HepG2 (cell line): ENCODE measurements around the gene KCNK17. TPM values are rescaled to one million over a fixed set of nuclear protein-coding genes. Genes with fewer than 3 reads are reported as not detected.

ENCODE experiments used
- ATAC-seq: fragments of 200-7000 bp; cut with Tn5 transposase; 3 replicates; pipeline ENCODE4 v1.9.1; 2020; ENCODE audit warnings: mild to moderate bottlenecking, moderate library complexity
- BruUV-seq: library from RNA; stranded (reverse); fragments of 400-500 nt; replicated peaks from 2 replicates; lab custom pipeline; 2021; lab: Mats Ljungman, UMichigan
- CTCF ChIA-PET: fragments of 300-600 bp; formaldehyde crosslinking; extraction: SDS; loops from one replicate; lab custom pipeline; 2021; ENCODE audit warnings: low total read pairs, inconsistent platforms, low intra/inter-chr PET ratio; lab: Yijun Ruan, JAX
- POLR2A ChIA-PET: fragments of 350-600 bp; sonication (Branson Sonifier 250); formaldehyde crosslinking; loops from one replicate; lab custom pipeline; 2020; ENCODE audit warnings: antibody characterized with exemption, inconsistent platforms; lab: Yijun Ruan, JAX
- DNase-seq: peaks from one replicate; pipeline ENCODE4 v3.0.0-alpha.2; 2015; ENCODE audit warnings: low spot score
- FAIRE-seq: peaks from 3 replicates; lab custom pipeline; 2011; peaks lifted over from hg19 to GRCh38; lab: Jason Lieb, UNC
- H2AFZ ChIP-seq: one replicate; pipeline ENCODE4 v1.6.1; 2011; ENCODE audit warnings: low read length, inconsistent platforms
- H3K27ac ChIP-seq: fragments of 300-600 bp; 3 replicates; pipeline ENCODE4 v1.8.0; 2011; ENCODE audit warnings: mixed run types, mild to moderate bottlenecking, mixed read lengths, low read length, inconsistent platforms; ENCODE audit not compliant: insufficient read depth; ENCODE audit errors: extremely low read length
- H3K27me3 ChIP-seq, 2 experiments: fragments of 200-600 bp in 1 of 2; 2 replicates in 1 of 2; 3 replicates in 1 of 2; pipeline versions ENCODE4 v1.6.0 to v1.8.0; 2011; ENCODE audit warnings: low read length in 2 of 2, mild to moderate bottlenecking in 2 of 2, moderate library complexity in 2 of 2, inconsistent platforms in 1 of 2; ENCODE audit not compliant: insufficient read depth in 2 of 2, control insufficient read depth in 1 of 2
- H3K36me3 ChIP-seq, 2 experiments: fragments of 200-600 bp in 1 of 2; replicated peaks in 1 of 2; 2 replicates in 1 of 2; 3 replicates in 1 of 2; pipeline versions ENCODE4 v1.5.1 to v1.8.0; 2011; ENCODE audit warnings: low read length in 2 of 2, inconsistent platforms in 1 of 2; ENCODE audit not compliant: insufficient read depth in 2 of 2, control insufficient read depth in 1 of 2
- H3K4me1 ChIP-seq: 2 replicates; pipeline ENCODE4 v1.5.1; 2012; ENCODE audit warnings: low read length, inconsistent platforms; ENCODE audit not compliant: insufficient read depth
- H3K4me2 ChIP-seq: 2 replicates; pipeline ENCODE4 v1.6.0; 2011; ENCODE audit warnings: low read depth, low read length, inconsistent platforms
- H3K4me3 ChIP-seq, 3 experiments: fragments of 200-600 bp in 1 of 3; sonication (generic), shearing (Covaris generic) in 1 of 3; replicated peaks in 1 of 3; 2 replicates each; pipeline ENCODE4 v1.5.1; 2011 to 2016; ENCODE audit warnings: low read length in 3 of 3, inconsistent platforms in 2 of 3, low read depth in 2 of 3, mild to moderate bottlenecking in 2 of 3, control low read depth in 1 of 3, mixed read lengths in 1 of 3; ENCODE audit not compliant: insufficient read depth in 1 of 3
- H3K79me2 ChIP-seq: one replicate; pipeline ENCODE4 v1.6.1; 2011; ENCODE audit warnings: low read length, inconsistent platforms; ENCODE audit not compliant: insufficient read depth
- H3K9ac ChIP-seq: 2 replicates; pipeline ENCODE4 v1.6.0; 2011; ENCODE audit warnings: mild to moderate bottlenecking, low read depth, low read length, inconsistent platforms; ENCODE audit not compliant: insufficient read depth
- H3K9me3 ChIP-seq: 2 replicates; pipeline ENCODE4 v1.5.1; 2012; ENCODE audit warnings: mild to moderate bottlenecking, low read length
- H4K20me1 ChIP-seq: 2 replicates; pipeline ENCODE4 v1.6.0; 2011; ENCODE audit warnings: inconsistent platforms, mild to moderate bottlenecking, low read length, moderate library complexity; ENCODE audit not compliant: insufficient read depth
- CREB3 ChIP-seq: sonication (generic); formaldehyde crosslinking; IDR thresholded peaks from 2 replicates; pipeline ENCODE4 v1.5.0; 2020; ENCODE audit warnings: missing genetic modification reagents
- CTCF ChIP-seq: sonication (generic); formaldehyde crosslinking; IDR thresholded peaks from 2 replicates; pipeline ENCODE4 v1.5.0; 2020; ENCODE audit warnings: mild to moderate bottlenecking, missing genetic modification reagents, moderate library complexity
- RARG ChIP-seq: sonication (generic); formaldehyde crosslinking; IDR thresholded peaks from 2 replicates; pipeline ENCODE4 v1.4.0; 2020; ENCODE audit warnings: low read depth, mild to moderate bottlenecking, missing genetic modification reagents
- U2AF1 ChIP-seq: fragments of 200-400 bp; formaldehyde crosslinking; optimal IDR thresholded peaks from 2 replicates; pipeline ENCODE3; 2017; ENCODE audit warnings: mild to moderate bottlenecking, low read depth, low read length
- USF2 ChIP-seq, 2 experiments: sonication (generic) in 1 of 2; formaldehyde crosslinking in 1 of 2; IDR thresholded peaks; 2 replicates each; pipeline versions ENCODE4 v1.5.1 to v1.6.1; 2011 to 2020; ENCODE audit warnings: borderline replicate concordance in 1 of 2, low read depth in 1 of 2, low read length in 1 of 2, mild to moderate bottlenecking in 1 of 2, missing genetic modification reagents in 1 of 2, moderate library complexity in 1 of 2
- ZNF784 ChIP-seq: sonication (generic); formaldehyde crosslinking; IDR thresholded peaks from 2 replicates; pipeline ENCODE4 v1.5.1; 2020; ENCODE audit warnings: missing genetic modification reagents, mild to moderate bottlenecking, borderline replicate concordance
- ZNF883 ChIP-seq: sonication (generic); formaldehyde crosslinking; IDR thresholded peaks from 2 replicates; pipeline ENCODE4 v1.5.1; 2020; ENCODE audit warnings: mild to moderate bottlenecking, missing genetic modification reagents; ENCODE audit errors: not compliant biosample characterization
- WGBS: methylation state at CpG from one replicate; pipeline ENCODE4 v1.1.6; 2017; ENCODE audit warnings: low lambda C conversion rate; 5-methylcytosine and 5-hydroxymethylcytosine counted together
- in situ Hi-C: cut with HindIII; loops from 2 replicates; pipeline ENCODE4 v1.10.0; 2017; ENCODE audit warnings: low pct_unique_long_range_greater_than_20kb; ENCODE audit not compliant: extremely low pct_ligation_motif_present
- intact Hi-C: fragments of 100-400 bp; cut with micrococcal nuclease; formaldehyde crosslinking; loops from one replicate; pipeline ENCODE4 v1.10.0; 2022; ENCODE audit not compliant: unreplicated experiment
- polyA plus RNA-seq, 8 experiments: library from polyadenylated mRNA; depleted of rRNA in 3 of 8; stranded (reverse) in 7 of 8; unstranded in 1 of 8; fragments of >200 nt; fragmentation: Illumina TruSeq in 4 of 8; extraction: Trizol in 4 of 8; gene quantifications; 2 replicates each; pipeline versions ENCODE4 v1.2.1 to v1.2.3, GENCODE V29; 2011 to 2016; ENCODE audit warnings: low read depth in 4 of 8, missing spikeins in 1 of 8, mixed read lengths in 1 of 8; ENCODE audit not compliant: insufficient read depth in 1 of 8
- total RNA-seq, 5 experiments: library from RNA; depleted of rRNA; stranded (reverse); fragments of >200 nt; fragmentation: Illumina TruSeq; extraction: Trizol; gene quantifications; 2 replicates each; pipeline ENCODE4 v1.2.3, GENCODE V29; 2016; ENCODE audit warnings: low read depth in 1 of 5
- TF ChIP-seq, protein P1 (sequence below): sonication (generic); formaldehyde crosslinking; IDR thresholded peaks from 2 replicates; pipeline ENCODE4 v1.8.1; 2023; ENCODE audit warnings: mild to moderate bottlenecking, missing genetic modification reagents

KCNK17 gene
- total and polyA plus RNA-seq, 2 of the 13 experiments (the other 11 are each of a cell fraction or from before 2014, with no cell fraction given): not detected

GRCh38 chr6:39282774-39283173, 31.4 kb downstream of the KCNK17 start:
- Histone ChIP-seq H3K27ac (no peak overlapping the region), H3K79me2 (no peaks in the 10 kb centered on the region), H4K20me1 (no peaks in the 10 kb centered on the region), H3K9ac (no peak overlapping the region), H3K9me3 (no peaks in the 10 kb centered on the region), H3K4me1 (no peaks in the 10 kb centered on the region), H3K27me3 (peaks cover 0 to 5% of the 10 kb centered on the region in 2 experiments; a peak in 2 of 5 replicates), H3K4me3 (no peak overlapping the region), H3K4me2 (no peak overlapping the region), H2AFZ (no peak overlapping the region), H3K36me3 (no peaks in the 10 kb centered on the region)
- BruUV-seq: no TSS peak
- POLR2A ChIA-PET: no interaction called here
- intact Hi-C loops: no loop called here
- FAIRE-seq (no peak), ATAC-seq (no peak), DNase-seq (no peak)
- in situ Hi-C loops: no loop called here
- WGBS: 1% methylated on average over 2 of the region's 2 CpGs
- CTCF ChIA-PET: no interaction called here
- TF ChIP-seq U2AF1 (no peak), USF2 (IDR thresholded peaks at IDR 0.05; ENCODE audit: low read depth, low read length) (no peak), USF2 (CRISPR knock-in tag; IDR thresholded peaks at IDR 0.05; ENCODE audit: borderline replicate concordance) (no peak), CREB3 (no peak), ZNF883 (CRISPR knock-in tag) (no peak), CTCF (CRISPR knock-in tag) (no peak), ZNF784 (CRISPR knock-in tag) (no peak), RARG (CRISPR knock-in tag) (no peak)
- TF ChIP-seq, protein P1, sequence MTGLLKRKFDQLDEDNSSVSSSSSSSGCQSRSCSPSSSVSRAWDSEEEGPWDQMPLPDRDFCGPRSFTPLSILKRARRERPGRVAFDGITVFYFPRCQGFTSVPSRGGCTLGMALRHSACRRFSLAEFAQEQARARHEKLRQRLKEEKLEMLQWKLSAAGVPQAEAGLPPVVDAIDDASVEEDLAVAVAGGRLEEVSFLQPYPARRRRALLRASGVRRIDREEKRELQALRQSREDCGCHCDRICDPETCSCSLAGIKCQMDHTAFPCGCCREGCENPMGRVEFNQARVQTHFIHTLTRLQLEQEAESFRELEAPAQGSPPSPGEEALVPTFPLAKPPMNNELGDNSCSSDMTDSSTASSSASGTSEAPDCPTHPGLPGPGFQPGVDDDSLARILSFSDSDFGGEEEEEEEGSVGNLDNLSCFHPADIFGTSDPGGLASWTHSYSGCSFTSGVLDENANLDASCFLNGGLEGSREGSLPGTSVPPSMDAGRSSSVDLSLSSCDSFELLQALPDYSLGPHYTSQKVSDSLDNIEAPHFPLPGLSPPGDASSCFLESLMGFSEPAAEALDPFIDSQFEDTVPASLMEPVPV (CRISPR knock-in tag): no peak
